GM12872 (cell line): Measurements from ENCODE around the gene EEF2.

ENCODE experiments used
- TF ChIP-seq, protein P1 (sequence below): IDR thresholded peaks from 3 replicates; pipeline ENCODE4 v1.5.1; 2011; ENCODE audit warnings: low read depth, mild to moderate bottlenecking, low read length, moderate library complexity; ENCODE audit not compliant: insufficient read depth

The EEF2 gene

DNA sequence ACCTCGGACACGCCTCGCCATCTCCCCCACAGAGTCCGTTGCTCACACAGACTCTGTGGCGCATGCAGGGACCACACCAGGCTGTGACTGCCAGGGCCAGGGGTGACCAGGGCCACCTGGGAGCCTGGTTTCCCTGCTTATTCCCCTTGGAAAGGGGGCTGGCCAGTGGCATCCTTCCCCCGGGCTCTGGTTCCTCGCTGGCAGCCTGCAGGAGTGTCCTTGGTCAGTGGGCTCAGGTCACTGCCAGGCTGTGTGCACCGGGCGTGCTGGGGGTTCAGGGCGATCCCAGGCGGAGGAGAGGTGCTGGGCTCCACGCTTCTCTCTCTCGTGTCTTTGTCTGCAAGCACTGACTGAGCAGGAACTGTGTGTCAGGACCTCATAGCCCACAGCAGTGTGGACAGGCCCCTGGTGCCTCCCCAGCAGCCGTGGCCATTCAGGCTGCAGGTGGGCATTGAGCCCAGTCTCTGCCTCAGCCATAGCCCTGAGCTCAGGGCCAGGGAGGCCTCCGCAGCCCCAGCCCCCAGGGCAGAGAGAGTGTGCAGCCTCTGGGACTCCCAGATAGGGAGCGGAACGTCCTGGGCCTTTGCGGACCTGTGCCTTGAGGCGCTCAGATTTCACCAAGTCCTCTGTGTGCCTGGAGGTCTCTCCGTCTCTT lies 28.8 kb upstream of the EEF2 start:
- TF ChIP-seq, protein P1, sequence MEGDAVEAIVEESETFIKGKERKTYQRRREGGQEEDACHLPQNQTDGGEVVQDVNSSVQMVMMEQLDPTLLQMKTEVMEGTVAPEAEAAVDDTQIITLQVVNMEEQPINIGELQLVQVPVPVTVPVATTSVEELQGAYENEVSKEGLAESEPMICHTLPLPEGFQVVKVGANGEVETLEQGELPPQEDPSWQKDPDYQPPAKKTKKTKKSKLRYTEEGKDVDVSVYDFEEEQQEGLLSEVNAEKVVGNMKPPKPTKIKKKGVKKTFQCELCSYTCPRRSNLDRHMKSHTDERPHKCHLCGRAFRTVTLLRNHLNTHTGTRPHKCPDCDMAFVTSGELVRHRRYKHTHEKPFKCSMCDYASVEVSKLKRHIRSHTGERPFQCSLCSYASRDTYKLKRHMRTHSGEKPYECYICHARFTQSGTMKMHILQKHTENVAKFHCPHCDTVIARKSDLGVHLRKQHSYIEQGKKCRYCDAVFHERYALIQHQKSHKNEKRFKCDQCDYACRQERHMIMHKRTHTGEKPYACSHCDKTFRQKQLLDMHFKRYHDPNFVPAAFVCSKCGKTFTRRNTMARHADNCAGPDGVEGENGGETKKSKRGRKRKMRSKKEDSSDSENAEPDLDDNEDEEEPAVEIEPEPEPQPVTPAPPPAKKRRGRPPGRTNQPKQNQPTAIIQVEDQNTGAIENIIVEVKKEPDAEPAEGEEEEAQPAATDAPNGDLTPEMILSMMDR: no peak

DNA sequence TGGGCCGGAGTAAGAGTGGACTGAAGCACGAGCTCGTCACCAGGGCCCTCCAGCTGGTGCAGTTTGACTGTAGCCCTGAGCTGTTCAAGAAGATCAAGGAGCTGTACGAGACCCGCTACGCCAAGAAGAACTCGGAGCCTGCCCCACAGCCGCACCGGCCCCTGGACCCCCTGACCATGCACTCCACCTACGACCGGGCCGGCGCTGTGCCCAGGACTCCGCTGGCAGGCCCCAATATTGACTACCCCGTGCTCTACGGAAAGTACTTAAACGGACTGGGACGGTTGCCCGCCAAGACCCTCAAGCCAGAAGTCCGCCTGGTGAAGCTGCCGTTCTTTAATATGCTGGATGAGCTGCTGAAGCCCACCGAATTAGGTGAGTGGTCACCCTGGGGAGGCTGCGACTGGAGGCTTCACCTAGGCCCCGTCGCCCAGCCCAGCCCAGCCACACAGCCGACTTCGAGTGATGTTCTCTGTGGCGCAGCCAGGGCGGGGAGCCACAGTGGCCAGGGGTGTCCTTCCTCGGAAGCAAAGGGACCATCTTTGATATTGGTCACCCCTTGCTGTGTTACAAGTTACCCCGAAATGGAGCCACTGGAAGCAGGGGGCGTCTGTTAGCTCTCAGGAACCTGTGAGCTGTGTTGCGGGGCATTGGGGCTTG lies 27.8 kb upstream of the EEF2 start:
- TF ChIP-seq, protein P1: no peak

DNA sequence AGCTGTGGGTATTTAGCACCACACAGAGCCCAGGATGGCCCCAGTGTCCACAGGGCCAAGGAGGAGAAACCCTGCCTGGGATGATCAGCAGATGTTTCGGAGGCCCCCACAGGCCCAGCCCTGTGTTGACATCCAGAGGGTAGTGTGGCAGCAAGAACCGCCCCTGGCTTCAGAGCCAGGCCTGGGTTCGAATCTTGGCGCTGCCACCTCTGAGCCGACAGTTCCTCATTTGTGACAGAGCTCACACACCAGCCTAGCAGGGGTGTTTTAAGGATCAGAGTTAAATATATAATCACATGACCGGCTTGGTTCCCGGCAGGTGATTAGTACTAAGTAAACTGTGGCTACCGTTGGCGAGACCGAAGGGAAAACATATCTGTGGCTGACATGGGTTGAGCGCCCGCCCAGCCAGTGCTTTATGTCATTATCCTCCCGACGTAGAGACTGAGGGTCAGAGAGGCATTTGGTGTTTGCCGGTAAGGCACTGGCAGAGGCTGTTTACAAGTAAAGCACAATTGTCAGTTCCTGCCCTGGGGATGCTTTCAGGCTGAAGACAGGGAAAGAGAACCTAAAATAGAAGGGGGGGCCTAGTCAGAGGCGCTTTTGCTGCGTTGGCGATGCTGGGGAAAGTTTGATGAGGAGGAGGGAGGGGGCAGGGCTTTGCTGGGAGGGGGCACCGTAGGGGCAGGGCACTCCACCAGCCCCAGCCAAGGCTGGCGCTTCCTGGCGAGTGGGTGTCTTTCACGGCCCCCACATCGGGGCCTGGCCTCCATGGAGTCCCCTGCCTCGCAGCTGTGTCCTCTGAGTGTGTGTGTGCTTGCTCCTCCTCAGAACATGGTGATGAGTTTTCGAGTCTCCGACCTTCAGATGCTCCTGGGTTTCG lies 27.1 kb upstream of the EEF2 start:
- TF ChIP-seq, protein P1: no peak

GRCh38 chr19:4010808-4011110 lies 25.5 kb upstream of the EEF2 start:
- TF ChIP-seq, protein P1: no peak

- TF ChIP-seq, protein P1: no peak
Observed at GRCh38 chr19:4009990-4010807, 24.9 kb upstream of the EEF2 start.

DNA sequence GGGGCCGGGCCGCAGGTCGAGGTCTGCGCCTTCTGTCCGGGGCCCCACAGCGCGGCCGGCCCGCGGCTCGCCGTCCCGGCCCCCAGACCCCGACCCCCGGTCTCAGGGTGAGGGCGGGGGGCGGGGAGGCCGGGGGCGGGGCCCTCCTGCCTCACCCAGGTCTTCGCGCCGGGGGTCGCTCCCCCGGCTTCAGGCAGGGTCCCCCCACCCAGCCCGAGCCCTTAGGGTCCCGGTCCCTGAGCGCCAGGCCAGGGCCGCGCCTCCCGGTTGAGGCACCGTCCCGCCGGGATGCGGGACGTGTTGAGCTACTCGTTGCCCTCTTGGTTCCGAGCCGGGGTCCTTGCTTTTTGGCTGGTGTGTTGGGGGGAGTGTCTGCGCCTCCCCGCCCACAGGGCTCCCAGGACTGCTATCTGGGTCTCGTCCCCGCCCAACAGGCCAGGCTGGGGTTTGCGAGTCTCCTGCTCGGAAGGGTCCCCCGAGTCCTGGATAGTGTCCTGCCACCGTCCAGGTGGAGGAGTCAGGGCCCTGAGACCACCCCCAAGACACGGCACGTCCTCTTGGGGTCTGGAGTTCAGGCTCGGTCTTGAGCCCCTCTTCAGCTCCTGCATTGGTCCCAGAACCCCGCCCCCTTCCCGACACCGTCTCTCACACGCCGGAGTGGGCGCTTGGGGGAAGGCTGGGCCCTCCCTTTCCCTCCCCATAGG lies 22.7 kb upstream of the EEF2 start:
- TF ChIP-seq, protein P1: no peak
